Activated naive CD8-positive, alpha-beta T cell treated with anti-CD3 and anti-CD28 coated beads for 36 hours (primary cell): ENCODE measurements around the gene IL1RN. TPM values are rescaled to one million over a fixed set of nuclear protein-coding genes. Genes with fewer than 3 reads are reported as not detected.

Experiments
- DNase-seq: peaks from one replicate; pipeline ENCODE4 v3.0.0; 2021
- H3K27ac Mint-ChIP-seq: one replicate; pipeline ENCODE4 v1.8.0; 2022; ENCODE audit warnings: mild to moderate bottlenecking, moderate library complexity, mixed read lengths
- H3K27me3 Mint-ChIP-seq: one replicate; pipeline ENCODE4 v1.8.0; 2022; ENCODE audit warnings: mild to moderate bottlenecking, mixed read lengths
- H3K36me3 Mint-ChIP-seq: one replicate; pipeline ENCODE4 v1.8.0; 2021; ENCODE audit warnings: mild to moderate bottlenecking, mixed read lengths
- H3K4me1 Mint-ChIP-seq: one replicate; pipeline ENCODE4 v1.8.0; 2021; ENCODE audit warnings: mixed read lengths
- H3K4me3 Mint-ChIP-seq: one replicate; pipeline ENCODE4 v1.8.0; 2022; ENCODE audit warnings: mild to moderate bottlenecking, moderate library complexity, mixed read lengths
- H3K9me3 Mint-ChIP-seq: one replicate; pipeline ENCODE4 v1.8.0; 2022; ENCODE audit warnings: mixed read lengths
- total RNA-seq, 2 experiments: library from RNA; stranded (reverse); gene quantifications; one replicate each; pipeline ENCODE4 v1.2.3, GENCODE V29; 2021

IL1RN gene
- total RNA-seq, 2 experiments from 2014 or later: 0.19 to 0.30 TPM

- no peak overlapping the region for H3K27ac Mint-ChIP-seq
- H3K4me3 Mint-ChIP-seq: no peak overlapping the region
- no peak for DNase-seq
- H3K4me1 Mint-ChIP-seq: peaks cover 14% of the 10 kb centered on the region
- H3K36me3 Mint-ChIP-seq: no peaks in the 10 kb centered on the region
- H3K9me3 Mint-ChIP-seq: no peaks in the 10 kb centered on the region
- no peaks in the 10 kb centered on the region for H3K27me3 Mint-ChIP-seq
These were observed 4.2 kb downstream of the IL1RN start for GRCh38 chr2:113131352-113132185.

- Mint-ChIP-seq H3K4me1 (peaks cover 12% of the 10 kb centered on the region), H3K27ac (no peak overlapping the region), H3K27me3 (no peaks in the 10 kb centered on the region), H3K9me3 (no peaks in the 10 kb centered on the region), H3K4me3 (no peak overlapping the region), H3K36me3 (no peaks in the 10 kb centered on the region)
- DNase-seq: no peak
These were observed 5.1 kb downstream of the IL1RN start for GRCh38 chr2:113132414-113133021.

GRCh38 chr2:113133704-113134598 is 6.6 kb downstream of the IL1RN start:
- Mint-ChIP-seq H3K4me3 (no peak overlapping the region), H3K36me3 (no peaks in the 10 kb centered on the region), H3K27me3 (no peaks in the 10 kb centered on the region), H3K4me1 (peaks cover 23% of the 10 kb centered on the region), H3K9me3 (no peaks in the 10 kb centered on the region), H3K27ac (no peak overlapping the region)
- no peak for DNase-seq

GRCh38 chr2:113134717-113135116 is 7.3 kb downstream of the IL1RN start:
- no peak for DNase-seq
- Mint-ChIP-seq H3K27ac (no peak overlapping the region), H3K4me1 (peaks cover 27% of the 10 kb centered on the region), H3K36me3 (no peaks in the 10 kb centered on the region), H3K9me3 (no peaks in the 10 kb centered on the region), H3K27me3 (no peaks in the 10 kb centered on the region), H3K4me3 (no peak overlapping the region)

- Mint-ChIP-seq H3K9me3 (no peaks in the 10 kb centered on the region), H3K27ac (no peak overlapping the region), H3K4me1 (peaks cover 27% of the 10 kb centered on the region), H3K27me3 (no peaks in the 10 kb centered on the region), H3K4me3 (no peak overlapping the region), H3K36me3 (no peaks in the 10 kb centered on the region)
- DNase-seq: no peak
These were observed 7.9 kb downstream of the IL1RN start for GRCh38 chr2:113135317-113135716.

GRCh38 chr2:113136828-113137775 is 9.7 kb downstream of the IL1RN start:
- no peaks in the 10 kb centered on the region for H3K9me3 Mint-ChIP-seq
- no peak overlapping the region for H3K27ac Mint-ChIP-seq
- H3K27me3 Mint-ChIP-seq: no peaks in the 10 kb centered on the region
- no peaks in the 10 kb centered on the region for H3K36me3 Mint-ChIP-seq
- peak; percentile 11 for DNase-seq
- H3K4me1 Mint-ChIP-seq: peaks cover 27% of the 10 kb centered on the region
- no peak overlapping the region for H3K4me3 Mint-ChIP-seq

GRCh38 chr2:113137827-113138226 is 10.4 kb downstream of the IL1RN start:
- H3K27me3 Mint-ChIP-seq: no peaks in the 10 kb centered on the region
- no peaks in the 10 kb centered on the region for H3K36me3 Mint-ChIP-seq
- no peak for DNase-seq
- no peak overlapping the region for H3K27ac Mint-ChIP-seq
- H3K9me3 Mint-ChIP-seq: no peaks in the 10 kb centered on the region
- H3K4me1 Mint-ChIP-seq: peaks cover 27% of the 10 kb centered on the region
- H3K4me3 Mint-ChIP-seq: no peak overlapping the region

- Mint-ChIP-seq H3K4me1 (peaks cover 24% of the 10 kb centered on the region), H3K36me3 (no peaks in the 10 kb centered on the region), H3K27ac (peak overlapping the region; percentile 59), H3K9me3 (no peaks in the 10 kb centered on the region), H3K27me3 (no peaks in the 10 kb centered on the region), H3K4me3 (no peak overlapping the region)
- DNase-seq: peak; percentile 26
These were observed 11.3 kb downstream of the IL1RN start for GRCh38 chr2:113138428-113139322.

GRCh38 chr2:113141451-113141850 is 14.1 kb downstream of the IL1RN start:
- Mint-ChIP-seq H3K4me3 (no peak overlapping the region), H3K9me3 (peaks cover 6% of the 10 kb centered on the region), H3K27me3 (no peaks in the 10 kb centered on the region), H3K27ac (no peak overlapping the region), H3K36me3 (no peaks in the 10 kb centered on the region), H3K4me1 (peaks cover 22% of the 10 kb centered on the region)
- no peak for DNase-seq

GRCh38 chr2:113142290-113142689 is 14.9 kb downstream of the IL1RN start:
- no peaks in the 10 kb centered on the region for H3K36me3 Mint-ChIP-seq
- H3K4me1 Mint-ChIP-seq: peaks cover 20% of the 10 kb centered on the region
- no peak for DNase-seq
- H3K9me3 Mint-ChIP-seq: peaks cover 6% of the 10 kb centered on the region
- H3K27ac Mint-ChIP-seq: no peak overlapping the region
- H3K4me3 Mint-ChIP-seq: no peak overlapping the region
- H3K27me3 Mint-ChIP-seq: no peaks in the 10 kb centered on the region

- Mint-ChIP-seq H3K4me1 (peaks cover 1% of the 10 kb centered on the region), H3K36me3 (no peaks in the 10 kb centered on the region), H3K27ac (no peak overlapping the region), H3K27me3 (no peaks in the 10 kb centered on the region), H3K9me3 (peaks cover 6% of the 10 kb centered on the region), H3K4me3 (no peak overlapping the region)
- DNase-seq: no peak
These were observed 16.9 kb downstream of the IL1RN start for GRCh38 chr2:113144259-113144658.

GRCh38 chr2:113148606-113149552 is 21.5 kb downstream of the IL1RN start:
- H3K27me3 Mint-ChIP-seq: no peaks in the 10 kb centered on the region
- peaks cover 5% of the 10 kb centered on the region for H3K4me1 Mint-ChIP-seq
- no peak overlapping the region for H3K27ac Mint-ChIP-seq
- no peak for DNase-seq
- no peak overlapping the region for H3K4me3 Mint-ChIP-seq
- H3K9me3 Mint-ChIP-seq: peaks cover 6% of the 10 kb centered on the region
- H3K36me3 Mint-ChIP-seq: no peaks in the 10 kb centered on the region
